Measurements from ENCODE around the gene CNKSR3. TPM values are rescaled to one million over a fixed set of nuclear protein-coding genes. Genes with fewer than 3 reads are reported as not detected.
A peak's percentile ranks its signal among the peaks of the same experiment; 100 is the strongest.

The CNKSR3 gene
- total RNA-seq, 4 donors from 2014 or later: 4.5 to 7.8 (median 7.0) TPM

DNA sequence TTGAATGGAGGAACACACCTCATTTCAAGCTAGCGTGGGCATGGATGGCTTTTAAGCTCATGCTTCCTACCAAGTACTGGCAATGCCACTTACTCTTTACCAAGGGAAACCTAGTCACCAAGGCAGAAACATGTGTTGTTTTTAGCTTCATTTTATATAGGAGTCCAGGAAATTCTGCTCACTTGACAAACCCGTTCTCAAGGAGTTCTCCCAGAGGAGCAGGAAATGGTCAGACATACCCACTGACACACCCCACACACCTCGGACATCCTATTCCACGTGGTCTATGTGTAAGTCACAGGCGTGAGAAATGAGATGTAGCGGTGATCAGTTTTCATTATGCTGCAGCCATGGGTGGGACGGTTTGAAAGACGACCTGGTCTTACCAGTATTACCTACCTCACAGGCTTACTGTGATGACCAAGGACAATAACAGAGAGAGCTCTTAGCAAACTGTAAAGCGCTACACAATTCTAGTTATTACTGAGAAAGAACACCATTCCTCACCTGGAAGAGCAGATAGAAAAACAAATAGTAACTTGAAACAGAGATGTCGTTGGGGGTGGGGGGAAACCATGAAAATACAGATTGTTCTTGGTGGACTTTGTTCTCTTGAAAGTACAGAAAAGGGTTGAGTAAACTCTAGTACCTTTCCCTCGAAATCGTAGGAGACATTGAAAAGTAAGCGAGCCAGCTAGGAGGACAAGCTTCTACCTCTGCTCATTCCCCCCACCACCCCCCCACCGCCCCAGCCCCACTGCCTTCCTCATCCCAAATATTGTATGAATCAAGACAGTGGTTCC is 1.7 kb downstream of the CNKSR3 start:
- Histone ChIP-seq H3K36me3 (no peaks in the 10 kb centered on the region), H3K4me3 (replicated peaks in 1 of 3) (peak overlapping the region in 1 of 3 donors; percentile 74), H3K4me1 (peaks cover 15 to 22% of the 10 kb centered on the region in 2 donors), H3K27ac (peak overlapping the region in 2 of 3 donors; percentile 85 to 95), H3K27me3 (no peaks in the 10 kb centered on the region), H3K9me3 (no peaks in the 10 kb centered on the region)
- TF ChIP-seq, protein P1, sequence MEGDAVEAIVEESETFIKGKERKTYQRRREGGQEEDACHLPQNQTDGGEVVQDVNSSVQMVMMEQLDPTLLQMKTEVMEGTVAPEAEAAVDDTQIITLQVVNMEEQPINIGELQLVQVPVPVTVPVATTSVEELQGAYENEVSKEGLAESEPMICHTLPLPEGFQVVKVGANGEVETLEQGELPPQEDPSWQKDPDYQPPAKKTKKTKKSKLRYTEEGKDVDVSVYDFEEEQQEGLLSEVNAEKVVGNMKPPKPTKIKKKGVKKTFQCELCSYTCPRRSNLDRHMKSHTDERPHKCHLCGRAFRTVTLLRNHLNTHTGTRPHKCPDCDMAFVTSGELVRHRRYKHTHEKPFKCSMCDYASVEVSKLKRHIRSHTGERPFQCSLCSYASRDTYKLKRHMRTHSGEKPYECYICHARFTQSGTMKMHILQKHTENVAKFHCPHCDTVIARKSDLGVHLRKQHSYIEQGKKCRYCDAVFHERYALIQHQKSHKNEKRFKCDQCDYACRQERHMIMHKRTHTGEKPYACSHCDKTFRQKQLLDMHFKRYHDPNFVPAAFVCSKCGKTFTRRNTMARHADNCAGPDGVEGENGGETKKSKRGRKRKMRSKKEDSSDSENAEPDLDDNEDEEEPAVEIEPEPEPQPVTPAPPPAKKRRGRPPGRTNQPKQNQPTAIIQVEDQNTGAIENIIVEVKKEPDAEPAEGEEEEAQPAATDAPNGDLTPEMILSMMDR (IDR thresholded peaks at IDR 0.05): no peak
- no peak for TF ChIP-seq POLR2A (IDR thresholded peaks at IDR 0.05)
- intact Hi-C loops (cut with DNase I): no loop called here
- peak in 1 of 2 donors; percentile 6 for DNase-seq
- WGBS, 2 donors: 26 to 33% methylated on average over 14 of the region's 14 CpGs

DNA sequence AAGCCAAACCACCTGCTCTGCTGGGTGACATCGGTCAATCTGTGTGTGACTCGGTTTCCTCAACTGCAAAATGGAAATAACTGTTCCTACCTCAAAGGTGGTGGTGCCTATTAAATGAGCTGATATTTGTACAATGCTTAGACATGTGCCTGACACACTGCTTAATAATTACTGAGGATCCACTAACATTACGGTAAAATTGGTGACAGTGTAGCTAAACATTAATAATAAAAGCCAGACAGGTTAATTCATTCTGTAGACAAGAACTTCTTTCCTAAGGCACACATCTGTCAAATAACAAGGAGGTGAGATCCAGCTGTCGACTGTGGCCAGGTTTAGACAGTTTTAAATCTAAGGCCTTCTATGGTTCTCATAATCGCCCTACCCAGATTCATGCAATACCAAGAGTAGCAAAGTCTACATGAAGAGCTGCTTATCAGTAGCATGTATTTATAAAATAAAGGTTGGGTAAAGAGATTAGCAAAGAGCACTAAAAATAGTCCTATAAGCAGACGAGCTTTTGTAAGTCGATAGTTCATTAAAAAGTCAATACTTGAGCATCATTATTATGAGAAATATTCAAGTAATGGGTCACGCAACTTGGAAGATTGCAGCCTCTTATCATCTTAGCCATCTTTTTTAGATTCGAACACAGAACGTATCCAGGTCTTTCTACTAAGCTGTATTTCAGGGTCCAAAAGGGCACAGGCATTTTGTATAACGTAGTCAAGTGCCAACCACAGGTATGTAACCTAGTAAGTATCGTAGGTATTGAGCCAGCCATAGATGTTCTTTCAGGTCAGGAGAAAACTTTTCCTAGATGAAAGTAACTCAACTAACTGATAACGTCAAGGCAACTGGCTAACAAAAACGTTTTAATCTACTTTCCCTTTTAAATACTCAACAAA is 3.2 kb downstream of the CNKSR3 start:
- Histone ChIP-seq H3K36me3 (no peaks in the 10 kb centered on the region), H3K9me3 (no peaks in the 10 kb centered on the region), H3K4me1 (peaks cover 15 to 22% of the 10 kb centered on the region in 2 donors), H3K27me3 (no peaks in the 10 kb centered on the region), H3K27ac (no peak overlapping the region), H3K4me3 (replicated peaks in 1 of 3) (no peak overlapping the region)
- no peak for TF ChIP-seq POLR2A (IDR thresholded peaks at IDR 0.05)
- TF ChIP-seq, protein P1 (IDR thresholded peaks at IDR 0.05): no peak
- intact Hi-C loops (cut with DNase I): no loop called here
- DNase-seq: no peak
- WGBS, 2 donors: 90% methylated on average over 14 of the region's 14 CpGs

DNA sequence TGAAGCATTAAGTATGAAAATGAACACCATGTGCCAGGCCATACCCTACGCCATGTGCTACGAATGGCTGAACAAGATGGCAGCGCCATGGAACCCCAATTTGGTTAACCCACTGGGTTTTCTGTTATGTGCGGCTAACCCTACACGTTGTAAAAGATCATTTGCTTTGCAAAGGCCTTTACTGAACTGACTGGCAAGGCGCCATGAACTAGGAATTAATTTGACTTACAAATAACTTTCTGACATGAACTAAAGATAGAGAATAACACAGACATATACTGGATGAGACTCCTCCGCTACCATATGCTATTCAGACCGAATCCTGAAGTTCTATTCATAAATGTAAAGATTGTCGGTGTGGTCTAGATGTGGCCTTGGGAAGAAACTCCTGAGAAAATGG is 3.9 kb downstream of the CNKSR3 start:
- H3K27me3 ChIP-seq: no peaks in the 10 kb centered on the region
- H3K36me3 ChIP-seq: no peaks in the 10 kb centered on the region
- H3K4me1 ChIP-seq: peaks cover 15 to 22% of the 10 kb centered on the region in 2 donors
- DNase-seq: no peak
- TF ChIP-seq, protein P1 (IDR thresholded peaks at IDR 0.05): no peak
- no peak for TF ChIP-seq POLR2A (IDR thresholded peaks at IDR 0.05)
- intact Hi-C loops (cut with DNase I): no loop called here
- H3K9me3 ChIP-seq: no peaks in the 10 kb centered on the region
- no peak overlapping the region for H3K27ac ChIP-seq
- H3K4me3 ChIP-seq (replicated peaks in 1 of 3): no peak overlapping the region
- 90 to 96% methylated on average over 9 of the region's 9 CpGs for WGBS, 2 donors

DNA sequence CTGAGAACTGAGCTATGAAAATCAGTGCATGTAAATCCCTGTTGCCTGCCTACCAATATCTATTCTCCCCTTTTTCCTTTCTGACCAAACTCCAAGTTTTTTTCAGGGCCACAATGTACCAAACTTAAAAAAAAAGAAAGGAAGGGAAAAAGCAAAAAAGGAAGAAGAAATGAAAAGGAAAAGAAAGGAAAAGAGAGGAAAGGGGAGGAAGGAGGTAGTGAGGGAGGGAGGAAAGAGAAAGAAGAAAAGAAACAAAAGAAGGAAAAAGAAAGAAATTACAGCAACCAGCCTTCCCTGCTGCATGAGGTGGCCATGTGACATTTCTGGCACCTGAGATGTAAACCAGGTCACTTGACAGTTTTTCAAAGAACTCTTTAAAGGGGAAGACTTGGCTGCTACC is 4.4 kb downstream of the CNKSR3 start:
- Histone ChIP-seq H3K4me3 (replicated peaks in 1 of 3) (no peak overlapping the region), H3K27ac (no peak overlapping the region), H3K4me1 (peaks cover 13 to 18% of the 10 kb centered on the region in 2 donors), H3K36me3 (no peaks in the 10 kb centered on the region), H3K9me3 (no peaks in the 10 kb centered on the region), H3K27me3 (no peaks in the 10 kb centered on the region)
- TF ChIP-seq, protein P1 (IDR thresholded peaks at IDR 0.05): no peak
- TF ChIP-seq POLR2A (IDR thresholded peaks at IDR 0.05): no peak
- intact Hi-C loops (cut with DNase I): no loop called here
- peak in 1 of 2 donors; percentile 20 for DNase-seq

Measured in thyroid gland (tissue), 4 donors.